BE2C (cell line): ENCODE data around the gene FUT6.
"Not testable (repeated sequence)": the region's sequence is repeated elsewhere in the genome, so short reads cannot be mapped to it uniquely, and the experiment has no call there.

Experiments used
- DNase-seq: peaks from one replicate; pipeline ENCODE4 v3.0.0-alpha.2; 2020
- H3K27me3 ChIP-seq: fragments of 250-450 bp; sonication (Bioruptor Pico); 2 replicates; pipeline ENCODE4 v1.5.1; 2020; ENCODE audit warnings: mild to moderate bottlenecking
- H3K36me3 ChIP-seq: fragments of 250-450 bp; sonication (Bioruptor Pico); 2 replicates; pipeline ENCODE4 v1.5.1; 2020; ENCODE audit warnings: mild to moderate bottlenecking
- H3K4me1 ChIP-seq: fragments of 250-450 bp; sonication (Bioruptor Pico); 2 replicates; pipeline ENCODE4 v1.5.1; 2020
- H3K4me3 ChIP-seq: 2 replicates; pipeline ENCODE4 v1.5.1; 2011; ENCODE audit warnings: low read depth, low read length
- H3K9me3 ChIP-seq: fragments of 250-450 bp; sonication (Bioruptor Pico); 2 replicates; pipeline ENCODE4 v1.5.1; 2020
- TF ChIP-seq, protein P1 (sequence below): IDR thresholded peaks from 2 replicates; pipeline ENCODE4 v1.5.1; 2012; ENCODE audit warnings: mild to moderate bottlenecking, low read depth, low read length

FUT6 gene

DNA sequence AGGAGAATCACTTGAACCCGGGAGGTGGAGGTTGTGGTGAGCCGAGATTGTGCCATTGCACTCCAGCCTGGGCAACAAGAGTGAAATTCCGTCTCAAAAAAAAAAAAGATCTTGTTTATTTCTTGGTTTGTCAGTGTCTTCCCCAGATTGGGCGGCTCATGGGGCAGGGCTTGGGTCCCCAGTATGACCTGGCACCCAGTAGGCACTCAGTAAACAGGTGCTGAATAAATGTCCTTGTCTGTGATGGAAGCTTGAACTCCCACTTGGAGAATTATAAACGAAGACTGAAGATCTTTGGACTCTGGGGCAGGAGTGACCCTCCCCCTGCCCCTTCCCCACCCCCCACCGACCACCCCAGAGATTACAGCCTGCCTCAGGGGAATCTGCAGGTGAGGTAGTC is 40.7 kb upstream of the FUT6 start:
- DNase-seq, result no peak
- H3K4me1 ChIP-seq, result no peaks in the 10 kb centered on the region
- no peaks in the 10 kb centered on the region for H3K36me3 ChIP-seq
- TF ChIP-seq, protein P1, sequence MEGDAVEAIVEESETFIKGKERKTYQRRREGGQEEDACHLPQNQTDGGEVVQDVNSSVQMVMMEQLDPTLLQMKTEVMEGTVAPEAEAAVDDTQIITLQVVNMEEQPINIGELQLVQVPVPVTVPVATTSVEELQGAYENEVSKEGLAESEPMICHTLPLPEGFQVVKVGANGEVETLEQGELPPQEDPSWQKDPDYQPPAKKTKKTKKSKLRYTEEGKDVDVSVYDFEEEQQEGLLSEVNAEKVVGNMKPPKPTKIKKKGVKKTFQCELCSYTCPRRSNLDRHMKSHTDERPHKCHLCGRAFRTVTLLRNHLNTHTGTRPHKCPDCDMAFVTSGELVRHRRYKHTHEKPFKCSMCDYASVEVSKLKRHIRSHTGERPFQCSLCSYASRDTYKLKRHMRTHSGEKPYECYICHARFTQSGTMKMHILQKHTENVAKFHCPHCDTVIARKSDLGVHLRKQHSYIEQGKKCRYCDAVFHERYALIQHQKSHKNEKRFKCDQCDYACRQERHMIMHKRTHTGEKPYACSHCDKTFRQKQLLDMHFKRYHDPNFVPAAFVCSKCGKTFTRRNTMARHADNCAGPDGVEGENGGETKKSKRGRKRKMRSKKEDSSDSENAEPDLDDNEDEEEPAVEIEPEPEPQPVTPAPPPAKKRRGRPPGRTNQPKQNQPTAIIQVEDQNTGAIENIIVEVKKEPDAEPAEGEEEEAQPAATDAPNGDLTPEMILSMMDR, result no peak
- no peaks in the 10 kb centered on the region; the same call in 1 of the 2 replicates for H3K27me3 ChIP-seq
- no peak overlapping the region for H3K4me3 ChIP-seq
- no peaks in the 10 kb centered on the region for H3K9me3 ChIP-seq

DNA sequence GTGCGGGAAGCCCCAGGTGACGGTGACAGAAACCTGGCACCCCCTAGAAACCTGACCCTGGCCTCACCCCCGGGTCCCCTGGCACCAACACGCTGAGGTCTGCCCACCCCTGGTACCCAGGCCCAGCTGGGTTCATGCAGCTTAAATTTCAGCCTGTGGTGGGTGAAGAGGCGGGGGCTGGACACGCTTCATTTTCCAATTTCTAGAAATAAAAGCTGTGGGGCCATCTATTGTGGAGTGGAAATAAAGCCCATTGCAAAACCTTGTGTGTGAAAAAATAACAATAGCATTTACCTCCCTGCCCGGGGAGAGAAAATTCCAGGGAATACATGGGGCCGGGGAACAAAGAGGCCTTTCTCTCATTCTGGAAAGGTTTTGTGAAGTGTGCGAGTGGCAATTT is 38.4 kb upstream of the FUT6 start:
- TF ChIP-seq, protein P1, result no peak
- H3K36me3 ChIP-seq, result no peaks in the 10 kb centered on the region
- H3K4me3 ChIP-seq, result no peak overlapping the region
- no peak for DNase-seq
- no peaks in the 10 kb centered on the region for H3K9me3 ChIP-seq
- no peaks in the 10 kb centered on the region; the same call in 1 of the 2 replicates for H3K27me3 ChIP-seq
- H3K4me1 ChIP-seq, result no peaks in the 10 kb centered on the region

DNA sequence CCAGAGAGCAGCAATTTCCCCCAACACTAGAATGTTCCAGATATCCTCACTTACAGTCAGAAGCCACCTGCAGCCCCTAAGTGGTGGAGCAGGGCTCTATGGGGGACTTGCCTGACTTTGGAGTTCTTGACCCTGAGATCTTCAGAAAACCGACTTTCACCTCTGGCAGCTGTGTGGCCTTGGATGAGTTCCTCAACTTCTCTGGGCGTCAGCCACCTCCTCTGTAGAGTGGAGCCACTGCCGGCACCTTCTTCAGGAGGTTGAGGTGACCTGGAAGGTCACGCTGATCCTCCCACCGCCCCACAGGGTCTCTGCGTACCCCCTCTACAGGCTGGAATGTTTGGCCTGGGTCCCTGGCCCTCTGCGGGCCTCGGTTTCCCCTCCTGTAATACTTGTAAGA is 37.9 kb upstream of the FUT6 start:
- no peak for DNase-seq
- Histone ChIP-seq H3K4me1 (no peaks in the 10 kb centered on the region), H3K4me3 (no peak overlapping the region), H3K36me3 (no peaks in the 10 kb centered on the region), H3K27me3 (no peaks in the 10 kb centered on the region; the same call in 1 of the 2 replicates), H3K9me3 (no peaks in the 10 kb centered on the region)
- TF ChIP-seq, protein P1, result no peak

DNA sequence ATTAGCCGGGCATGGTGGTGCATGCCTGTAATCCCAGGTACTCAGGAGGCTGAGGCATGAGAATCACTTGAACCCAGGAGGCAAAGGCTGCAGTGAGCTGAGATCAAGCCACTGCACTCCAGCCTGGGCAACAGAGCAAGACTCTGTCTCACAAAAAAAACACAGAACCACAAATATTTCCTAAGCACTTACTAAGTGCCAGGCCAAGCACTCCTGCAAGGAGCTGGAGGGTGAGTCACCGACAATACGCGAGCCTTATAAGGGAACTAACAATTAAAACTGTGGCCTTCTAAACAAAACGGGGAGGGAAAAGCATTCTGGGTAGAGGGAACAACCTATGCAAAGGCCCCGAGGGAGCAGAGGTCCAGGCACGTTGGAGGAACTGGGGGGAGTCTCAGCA is 35.0 kb upstream of the FUT6 start:
- not testable (repeated sequence) for H3K9me3 ChIP-seq, H3K4me1 ChIP-seq, H3K36me3 ChIP-seq, DNase-seq, H3K27me3 ChIP-seq, H3K4me3 ChIP-seq

DNA sequence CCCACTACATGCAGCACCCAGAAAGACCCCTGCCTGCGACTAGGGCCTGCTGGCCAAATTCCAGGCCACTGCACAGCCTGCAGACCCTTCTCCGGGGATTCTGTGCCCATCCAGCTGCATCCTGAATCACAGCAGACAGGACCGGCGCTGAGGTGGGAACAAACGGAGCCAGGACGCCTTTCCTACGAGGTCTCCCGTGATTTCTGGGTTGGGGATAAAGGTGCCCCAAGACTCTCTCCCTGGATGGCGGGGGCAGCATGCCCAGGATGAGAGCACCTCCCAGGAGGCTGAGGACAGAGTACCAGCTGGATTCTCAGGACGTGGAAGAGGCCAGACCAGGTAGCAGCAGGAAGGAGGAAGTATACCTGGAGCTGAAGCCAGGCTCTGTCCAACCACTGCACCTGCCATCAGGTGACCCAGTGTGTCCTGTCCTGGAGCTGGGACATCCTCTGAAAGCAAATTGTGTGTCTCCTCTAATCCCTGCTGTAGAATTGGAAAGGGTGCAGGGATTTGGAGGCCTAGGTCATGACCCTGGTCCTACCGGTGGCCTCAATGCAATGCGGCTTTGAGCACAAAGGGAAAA is 34.2 kb upstream of the FUT6 start:
- no peak for DNase-seq
- Histone ChIP-seq H3K4me3 (no peak overlapping the region), H3K4me1 (no peaks in the 10 kb centered on the region), H3K27me3 (no peaks in the 10 kb centered on the region), H3K9me3 (no peaks in the 10 kb centered on the region), H3K36me3 (no peaks in the 10 kb centered on the region)
- TF ChIP-seq, protein P1, result no peak

DNA sequence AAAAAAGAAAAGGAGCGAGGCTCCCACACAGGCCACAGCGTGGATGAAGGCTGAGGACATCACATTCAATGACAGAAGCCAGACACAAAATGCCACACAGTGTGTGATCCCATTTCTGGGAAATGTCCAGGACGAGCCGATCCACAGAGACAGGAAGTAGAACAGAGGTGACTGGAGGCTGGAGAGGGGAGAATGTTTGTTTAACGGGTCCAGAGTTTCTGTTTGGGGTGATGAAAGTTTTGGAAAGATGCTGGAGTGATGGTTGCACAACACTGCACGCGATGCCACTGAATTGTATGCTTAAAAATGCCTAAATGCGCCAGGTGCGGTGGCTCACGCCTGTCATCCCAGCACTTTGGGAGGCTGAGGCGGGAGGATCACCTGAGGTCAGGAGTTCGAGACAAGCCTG is 31.5 kb upstream of the FUT6 start:
- H3K4me1 ChIP-seq, result no peaks in the 10 kb centered on the region
- no peaks in the 10 kb centered on the region for H3K36me3 ChIP-seq
- DNase-seq, result no peak
- H3K27me3 ChIP-seq, result no peaks in the 10 kb centered on the region
- H3K9me3 ChIP-seq, result no peaks in the 10 kb centered on the region
- no peak overlapping the region for H3K4me3 ChIP-seq
- TF ChIP-seq, protein P1, result no peak
